ENCODE measurements around the gene HSPB7.
"Not testable (repeated sequence)": the region's sequence is repeated elsewhere in the genome, so short reads cannot be mapped to it uniquely, and the experiment has no call there.

The HSPB7 gene

GRCh38 chr1:16048573-16049189 is 30.8 kb upstream of the HSPB7 start:
- DNase-seq, result peak; percentile 51

DNA sequence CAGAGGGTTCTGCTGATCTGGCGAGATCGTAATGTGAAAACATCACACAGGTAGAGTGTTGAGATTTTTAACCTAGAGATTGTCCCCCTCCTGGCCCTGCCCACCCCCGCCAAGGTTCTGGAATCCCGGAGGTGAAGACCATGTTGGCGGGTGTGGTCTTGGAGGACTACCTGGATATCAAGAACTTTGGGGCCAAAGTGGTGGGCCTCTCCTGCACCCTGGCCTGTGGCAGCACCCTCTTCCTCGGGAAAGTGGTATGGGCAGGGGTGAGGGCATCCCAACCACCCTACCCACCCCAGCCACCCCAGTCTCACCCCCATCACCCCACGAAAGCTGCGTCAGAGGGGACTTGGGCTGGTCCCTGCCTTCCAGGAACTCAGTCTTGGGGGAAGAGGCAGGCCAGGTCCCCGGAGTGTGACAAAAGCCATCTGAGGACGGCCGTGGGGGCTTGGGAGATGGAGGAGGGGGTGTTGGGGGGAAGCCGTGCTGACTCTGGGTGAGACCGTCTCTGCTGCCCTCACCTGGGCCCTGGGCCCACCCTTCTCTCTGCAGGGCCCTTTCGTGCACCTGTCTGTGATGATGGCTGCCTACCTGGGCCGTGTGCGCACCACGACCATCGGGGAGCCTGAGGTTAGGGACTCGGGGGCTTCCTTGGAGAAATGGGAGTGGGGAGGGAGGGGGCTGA is 30.1 kb upstream of the HSPB7 start:
- DNase-seq, result no peak

DNA sequence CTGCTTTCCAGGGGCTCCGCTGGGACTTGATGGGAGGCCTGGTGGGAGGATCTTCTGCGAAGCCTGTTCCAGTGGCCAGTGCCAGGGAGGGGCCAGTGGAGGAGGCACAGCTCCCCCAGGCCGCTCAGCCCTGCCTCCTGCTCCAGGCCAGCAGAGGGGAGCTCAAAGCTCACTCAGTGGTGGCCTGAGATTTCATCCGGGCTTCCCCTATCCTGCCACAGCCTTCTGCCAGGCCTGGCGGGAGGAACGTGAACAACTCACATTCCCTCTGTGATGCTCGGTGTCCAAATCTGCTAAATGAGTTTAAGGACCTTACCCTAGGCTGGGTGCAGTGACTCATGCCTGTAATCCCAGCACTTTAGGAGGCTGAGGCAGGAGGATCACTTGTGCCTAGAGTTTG is 29.0 kb upstream of the HSPB7 start:
- no peak for DNase-seq

DNA sequence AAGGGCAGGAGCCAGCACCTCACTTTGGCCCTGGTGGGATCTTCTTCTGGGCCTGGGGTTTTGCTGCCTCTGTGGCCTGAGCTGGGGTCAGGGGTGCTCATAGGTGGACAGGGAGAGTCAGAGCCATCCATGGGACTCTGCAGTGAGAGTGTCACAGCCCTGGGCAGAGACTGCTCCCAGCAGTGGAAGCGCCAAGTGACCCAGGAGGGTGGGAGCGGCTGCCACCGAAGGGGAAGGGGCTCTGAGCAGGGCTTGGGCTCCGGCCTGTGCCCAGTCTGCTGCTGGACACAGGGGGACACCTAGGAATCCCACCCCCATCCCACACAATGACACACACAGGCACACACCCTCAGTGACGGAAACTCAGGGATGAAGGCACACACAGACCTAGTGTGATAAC is 26.1 kb upstream of the HSPB7 start:
- no peak for DNase-seq

GRCh38 chr1:16043521-16043920 is 25.7 kb upstream of the HSPB7 start, which contains the start of gene CLCNKB:
TSS of gene CLCNKB (plus strand) at chr1:16043782. CDS start at chr1:16044493, 711 bp downstream.
- no peak for DNase-seq

GRCh38 chr1:16042654-16043053 is 24.8 kb upstream of the HSPB7 start:
- DNase-seq, result not testable (repeated sequence)

DNA sequence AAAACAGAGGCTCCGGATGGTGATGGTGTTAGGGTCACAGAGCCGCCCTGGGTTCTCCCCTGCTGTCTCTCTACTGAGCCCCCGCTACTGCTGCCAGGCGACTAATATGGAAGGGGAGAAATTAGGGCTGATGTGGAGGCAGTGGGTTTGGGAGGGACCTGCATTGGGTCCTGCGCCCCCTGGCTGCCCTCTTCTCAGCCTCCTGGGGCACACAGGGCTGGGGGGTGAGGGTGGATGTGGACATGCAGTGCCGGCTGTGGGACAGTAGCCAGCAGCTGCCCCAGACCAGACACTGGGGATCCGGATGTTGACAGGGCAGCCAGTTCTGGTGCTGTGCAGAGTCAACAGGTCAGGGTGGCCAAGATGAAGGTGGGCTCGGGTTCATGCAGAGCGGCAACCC is 24.3 kb upstream of the HSPB7 start:
- DNase-seq, result no peak

- DNase-seq, result no peak
Observed at GRCh38 chr1:16041200-16041599, 23.4 kb upstream of the HSPB7 start.

GRCh38 chr1:16039871-16040270 is 22.0 kb upstream of the HSPB7 start:
- not testable (repeated sequence) for DNase-seq

- no peak for DNase-seq
Observed at GRCh38 chr1:16038620-16038912, 20.7 kb upstream of the HSPB7 start.

GRCh38 chr1:16036461-16036860 is 18.6 kb upstream of the HSPB7 start:
- not testable (repeated sequence) for DNase-seq

DNA sequence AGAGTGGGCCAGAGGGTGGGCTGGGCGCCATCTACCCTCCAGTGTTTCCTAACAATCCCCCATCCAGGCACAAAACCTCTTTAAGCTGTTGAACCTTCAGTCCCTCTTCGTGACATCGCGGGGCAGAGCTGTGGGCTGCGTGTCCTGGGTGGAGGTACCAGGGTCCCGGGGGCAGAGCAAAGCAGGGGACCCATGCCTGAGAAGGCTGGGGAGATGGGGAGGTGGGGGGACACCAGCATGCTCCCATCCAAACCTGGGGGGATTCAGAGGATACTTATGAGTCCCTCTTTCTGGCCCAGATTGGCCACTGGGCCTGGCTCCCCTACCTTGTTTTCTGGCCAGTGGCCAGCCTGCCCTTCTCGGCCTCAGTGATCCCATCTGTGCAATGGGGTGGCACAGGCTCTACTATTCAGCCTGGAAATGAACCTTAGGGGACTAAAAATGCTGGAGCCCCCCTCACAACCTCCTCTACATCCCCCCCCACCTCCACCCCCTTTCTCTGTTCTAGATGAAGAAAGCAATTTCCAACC is 15.3 kb upstream of the HSPB7 start:
- DNase-seq, result not testable (repeated sequence)

- DNase-seq, result peak; percentile 41
Observed at GRCh38 chr1:16032388-16033102, 14.7 kb upstream of the HSPB7 start.

- no peak for DNase-seq
Observed at GRCh38 chr1:16031551-16031950, 13.7 kb upstream of the HSPB7 start.

GRCh38 chr1:16029288-16029687 is 11.4 kb upstream of the HSPB7 start:
- DNase-seq, result no peak

- not testable (repeated sequence) for DNase-seq
Observed at GRCh38 chr1:16029003-16029268, 11.1 kb upstream of the HSPB7 start.

GRCh38 chr1:16028237-16029002 is 10.6 kb upstream of the HSPB7 start:
- DNase-seq, result no peak

- DNase-seq, result peak; percentile 27
Observed at GRCh38 chr1:16026723-16027484, 9.1 kb upstream of the HSPB7 start.

DNA sequence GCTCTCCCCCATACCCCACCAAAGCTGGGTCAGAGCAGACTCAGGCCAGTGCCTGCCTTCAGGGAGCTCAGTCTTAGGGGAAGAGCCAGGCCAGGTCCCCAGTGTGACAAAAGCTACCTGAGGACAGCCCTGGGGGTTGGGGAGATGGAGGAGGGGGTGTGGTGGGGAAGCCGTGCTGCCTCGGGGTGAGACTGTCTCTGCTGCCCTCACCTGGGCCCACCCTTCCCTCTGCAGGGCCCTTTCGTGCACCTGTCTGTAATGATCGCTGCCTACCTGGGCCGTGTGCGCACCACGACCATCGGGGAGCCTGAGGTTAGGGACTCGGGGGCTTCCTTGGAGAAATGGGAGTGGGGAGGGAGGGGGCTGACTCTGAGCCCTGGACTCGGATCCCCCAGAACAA is 8.5 kb upstream of the HSPB7 start:
- DNase-seq, result not testable (repeated sequence)

GRCh38 chr1:16023050-16023653 is 5.3 kb upstream of the HSPB7 start:
- no peak for DNase-seq

DNA sequence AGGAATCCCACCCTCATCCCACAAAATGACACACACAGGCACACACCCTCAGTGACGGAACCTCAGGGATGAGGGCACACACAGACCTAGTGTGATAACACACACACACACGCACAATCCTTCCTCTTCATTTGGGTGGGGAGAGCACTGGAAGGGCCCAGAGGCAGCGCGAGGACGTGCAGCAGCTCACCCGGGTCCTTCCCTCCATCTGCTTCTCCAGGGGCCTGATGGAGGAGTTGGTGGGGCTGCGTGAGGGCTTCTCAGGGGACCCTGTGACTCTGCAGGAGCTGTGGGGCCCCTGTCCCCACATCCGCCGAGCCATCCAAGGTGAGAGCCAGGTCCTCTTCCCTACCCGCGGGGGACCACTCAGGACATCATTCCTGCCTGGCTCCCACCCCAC is 4.5 kb upstream of the HSPB7 start:
- DNase-seq, result no peak

DNA sequence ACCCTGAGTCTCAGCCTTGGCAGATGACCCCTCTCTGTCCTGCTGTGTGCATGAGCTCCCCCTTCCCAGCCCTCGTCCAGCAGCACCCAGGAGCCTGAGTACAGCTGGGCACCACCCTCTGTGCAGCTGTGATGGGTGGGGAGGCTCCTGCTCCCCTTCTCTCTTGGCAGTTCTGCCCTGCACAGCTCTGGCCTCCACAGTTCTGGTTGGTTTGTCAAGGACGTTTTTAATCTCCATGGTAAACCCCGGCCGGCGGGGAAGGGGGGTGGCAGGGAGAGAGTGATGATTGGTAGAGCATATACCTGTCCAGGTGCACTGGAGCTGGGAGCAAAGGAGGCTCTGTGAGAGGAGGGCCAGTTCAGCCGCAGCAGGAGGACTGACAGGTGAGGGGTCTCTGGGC is 3.8 kb upstream of the HSPB7 start, which contains the start of gene CLCNKA:
TSS of gene CLCNKA (plus strand) at position 356 of the 400 bp plus-strand sequence. CDS start 584 bp downstream, outside the sequence.
- DNase-seq, result no peak
